GM18858 (cell line): ENCODE results near the gene HSD11B1L.
"Not testable (repeated sequence)": the region's sequence is repeated elsewhere in the genome, so short reads cannot be mapped to it uniquely, and the experiment has no call there.

Experiments used
- ATAC-seq: cut with Tn5 transposase; IDR thresholded peaks from one replicate; pipeline ENCODE4 v1.9.1; 2021; ENCODE audit not compliant: unreplicated experiment

The HSD11B1L gene

DNA sequence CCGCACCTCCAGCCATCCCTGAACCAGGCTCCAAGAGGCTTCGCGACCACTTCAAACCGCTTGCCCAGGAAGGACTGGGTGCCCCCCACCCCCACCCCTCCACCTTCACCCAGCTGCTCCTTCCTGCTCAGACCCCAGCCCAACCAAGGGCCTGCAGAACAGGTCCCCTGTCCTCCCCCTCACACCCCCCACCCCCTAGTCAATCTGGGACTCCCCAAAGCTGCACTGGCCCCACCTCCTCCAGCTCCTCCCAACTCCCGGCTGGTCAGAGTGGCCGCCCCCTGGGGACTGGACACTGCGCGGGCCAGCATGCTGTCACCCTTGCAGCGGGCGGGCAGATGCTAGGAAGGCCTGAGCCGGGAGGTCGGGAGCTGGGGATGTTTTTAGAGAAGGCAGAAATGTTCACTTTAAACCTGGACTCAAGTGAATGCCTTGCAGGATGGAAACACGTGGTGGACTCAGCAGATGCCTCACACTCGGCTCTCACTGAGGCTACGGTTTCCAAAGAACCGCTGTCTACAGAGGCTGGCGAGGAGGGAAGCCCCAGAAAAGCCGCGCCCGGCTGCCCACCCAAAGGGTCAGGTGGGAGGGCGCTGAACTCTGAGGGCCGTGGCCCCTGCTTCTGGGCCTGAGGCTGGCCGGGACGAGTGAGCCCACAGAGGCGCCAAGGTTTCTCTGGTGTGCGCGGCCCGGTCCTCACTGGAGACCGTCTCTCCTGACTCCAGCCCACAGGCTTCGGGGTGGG, 17.2 kb downstream of the HSD11B1L start:
- ATAC-seq, result no peak

DNA sequence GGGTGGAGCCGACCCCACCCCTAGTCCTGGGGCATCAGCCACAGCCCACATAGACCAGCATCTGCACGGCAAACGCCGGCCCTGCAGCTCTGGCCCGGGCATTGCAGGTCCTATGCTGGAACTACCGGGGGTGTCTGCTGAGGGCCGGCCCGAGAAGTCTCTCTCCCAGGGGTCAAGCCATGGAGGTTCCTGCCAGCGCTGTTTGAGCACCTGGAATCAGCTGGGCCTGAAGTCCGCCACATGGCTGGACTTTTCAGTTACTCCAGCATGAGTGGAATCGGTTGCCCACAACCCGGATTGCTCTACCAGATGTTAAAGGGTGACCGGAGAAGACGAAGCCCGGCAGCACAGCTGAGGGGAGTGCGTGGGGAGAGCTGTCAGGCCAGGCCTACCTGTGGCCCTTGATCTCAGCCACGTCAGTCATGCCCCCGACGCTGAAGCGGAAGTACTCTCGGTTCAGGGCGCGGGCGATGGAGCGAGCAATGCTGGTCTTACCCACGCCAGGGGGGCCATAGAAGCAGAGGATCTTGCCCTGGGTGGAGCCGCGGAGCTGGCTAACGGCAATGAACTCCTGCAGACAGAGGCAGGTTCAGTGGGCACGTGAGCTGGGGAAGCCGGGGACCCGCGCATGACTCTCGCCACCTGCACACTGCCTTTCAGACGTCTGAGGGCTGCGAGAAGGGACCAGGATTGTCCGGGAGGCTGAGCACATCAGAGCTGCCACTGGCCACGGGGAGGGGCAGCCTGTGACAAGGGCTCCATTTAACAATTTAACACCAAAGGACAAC, 18.0 kb downstream of the HSD11B1L start:
- no peak for ATAC-seq

GRCh38 chr19:5700455-5701092, 19.7 kb downstream of the HSD11B1L start:
- ATAC-seq, result no peak

GRCh38 chr19:5702053-5702410, 21.2 kb downstream of the HSD11B1L start:
- ATAC-seq, result not testable (repeated sequence)

GRCh38 chr19:5703819-5704818, 23.3 kb downstream of the HSD11B1L start:
- no peak for ATAC-seq

- no peak for ATAC-seq
These were observed 24.7 kb downstream of the HSD11B1L start for GRCh38 chr19:5705552-5705951.

DNA sequence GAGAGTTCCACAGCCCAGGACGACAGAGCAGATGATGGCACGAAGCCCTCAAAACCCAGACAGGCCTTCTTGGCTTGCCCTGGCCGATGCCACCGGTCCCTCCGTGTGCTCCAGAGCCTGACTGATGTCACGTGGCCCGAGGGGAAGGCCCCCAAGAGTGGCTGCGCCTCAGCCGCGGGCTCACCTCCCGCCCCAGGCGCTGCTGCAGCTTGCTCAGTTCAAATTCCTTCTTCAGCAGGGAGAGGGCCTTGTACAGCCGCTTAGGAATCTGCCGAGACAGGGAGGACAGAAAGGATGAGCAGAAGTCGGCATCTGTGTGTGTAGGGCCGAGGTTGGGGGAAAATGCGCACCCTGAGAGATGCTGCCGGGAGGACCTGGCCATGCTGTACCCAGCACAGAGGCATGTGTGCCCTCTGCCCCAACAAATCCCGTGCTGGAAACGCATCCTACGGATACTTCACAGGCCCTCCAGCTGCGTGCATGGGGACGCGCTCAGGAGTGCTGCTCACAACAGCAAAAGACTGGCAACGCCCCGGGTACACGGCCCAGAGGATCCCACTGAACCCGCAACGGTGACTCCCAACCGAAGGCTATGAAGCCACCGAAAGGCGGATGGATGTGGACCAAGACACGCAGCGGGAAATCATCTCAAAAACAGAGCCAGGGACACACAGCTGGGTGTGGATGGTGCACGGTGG, 26.2 kb downstream of the HSD11B1L start:
- no peak for ATAC-seq

- no peak for ATAC-seq
These were observed 27.0 kb downstream of the HSD11B1L start for GRCh38 chr19:5707576-5708575.

DNA sequence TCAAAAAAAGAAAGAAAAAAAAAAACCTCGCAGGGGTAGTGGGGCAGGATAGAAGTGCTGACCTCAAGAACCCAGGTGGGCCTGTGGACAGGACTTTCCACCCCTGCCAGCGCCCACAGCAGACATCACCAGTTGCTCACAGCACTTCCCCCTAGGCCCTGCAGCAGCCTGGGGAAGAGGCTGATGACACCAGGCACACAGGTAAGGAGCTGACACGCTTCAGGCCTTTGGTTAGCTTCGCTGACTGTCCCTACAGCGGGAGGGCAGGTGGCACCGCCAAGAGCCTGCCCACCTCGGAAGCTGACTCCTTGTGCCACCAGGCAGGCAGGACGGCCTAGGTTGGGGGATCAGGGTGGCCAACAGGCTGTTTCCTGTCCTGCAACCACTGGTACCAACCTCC, 30.2 kb downstream of the HSD11B1L start:
- no peak for ATAC-seq

DNA sequence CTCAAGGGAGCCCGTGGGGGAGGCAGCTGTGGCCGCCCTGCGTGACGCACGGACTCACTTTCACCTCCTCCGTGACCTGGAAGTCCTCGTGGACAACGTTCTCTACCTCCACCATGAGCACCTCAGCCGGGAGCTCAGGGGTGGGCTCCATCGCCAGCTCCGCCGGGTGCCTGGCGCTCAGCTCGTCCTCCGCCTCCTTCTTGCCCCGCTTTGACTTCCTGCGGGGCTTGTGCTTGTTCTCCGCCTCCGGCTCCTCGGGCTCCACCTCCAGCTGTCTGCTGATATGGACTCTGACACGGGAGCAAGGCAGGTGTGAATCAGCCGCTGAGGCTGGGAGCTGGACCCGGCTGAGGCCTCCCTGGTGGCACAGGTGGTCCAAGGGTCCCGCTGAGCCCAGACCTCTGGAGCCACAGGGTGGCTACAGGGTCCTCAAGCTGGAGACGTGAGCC, 30.9 kb downstream of the HSD11B1L start:
- ATAC-seq, result no peak

DNA sequence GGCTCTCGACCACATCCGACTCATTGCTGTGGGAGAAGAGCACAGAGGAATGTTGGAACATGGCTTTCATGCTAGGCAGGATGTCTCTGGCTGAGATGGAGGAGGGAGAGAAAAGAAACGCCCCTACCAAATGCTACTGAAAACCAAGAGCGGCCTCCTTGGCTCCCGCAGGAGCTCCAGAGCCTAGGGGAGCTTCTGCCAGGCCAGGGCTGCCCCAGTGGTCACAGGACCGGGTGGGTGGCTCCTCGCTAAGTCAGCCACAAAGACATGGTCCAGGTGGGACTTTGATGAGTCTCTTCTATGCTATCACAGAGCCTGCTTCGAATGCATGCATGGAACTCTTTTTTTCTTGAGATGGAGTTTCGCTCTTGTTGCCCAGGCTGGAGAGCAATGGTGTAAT, 32.4 kb downstream of the HSD11B1L start:
- no peak for ATAC-seq

GRCh38 chr19:5714816-5715215, 34.0 kb downstream of the HSD11B1L start:
- no peak for ATAC-seq

DNA sequence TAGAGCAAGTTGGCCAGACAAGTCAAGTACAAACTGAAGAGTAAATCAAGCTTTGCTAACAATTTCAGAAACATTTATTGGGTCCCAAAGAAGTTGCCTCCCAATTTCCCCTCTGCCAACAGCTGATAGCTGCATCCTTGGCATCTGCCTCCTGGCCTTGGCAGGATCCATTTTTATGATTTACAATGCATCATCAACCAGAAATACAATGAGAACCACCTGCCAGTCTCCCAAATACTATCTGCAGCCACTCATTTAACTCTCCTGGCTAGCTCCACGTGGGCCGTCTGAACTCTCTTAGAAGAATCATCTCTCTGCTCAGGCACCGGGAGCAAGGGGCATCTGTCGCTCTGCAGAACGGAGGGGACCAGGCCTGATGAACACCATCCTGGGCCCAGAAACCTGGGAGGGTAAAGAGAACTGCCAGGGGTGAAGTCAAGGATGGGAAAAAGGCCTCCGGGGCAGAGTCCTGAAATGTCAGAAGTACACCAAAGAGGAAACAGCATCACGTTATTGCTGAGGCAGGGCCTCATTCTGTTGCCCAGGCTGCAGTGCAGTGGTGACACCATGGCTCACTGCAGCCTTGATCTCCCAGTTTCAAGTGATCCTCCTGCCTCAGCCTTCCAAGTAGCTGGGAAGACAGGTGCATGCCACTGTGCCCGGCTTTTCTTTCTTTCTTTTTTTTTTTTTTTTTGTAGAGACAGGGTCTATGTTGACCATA, 36.5 kb downstream of the HSD11B1L start:
- no peak for ATAC-seq

DNA sequence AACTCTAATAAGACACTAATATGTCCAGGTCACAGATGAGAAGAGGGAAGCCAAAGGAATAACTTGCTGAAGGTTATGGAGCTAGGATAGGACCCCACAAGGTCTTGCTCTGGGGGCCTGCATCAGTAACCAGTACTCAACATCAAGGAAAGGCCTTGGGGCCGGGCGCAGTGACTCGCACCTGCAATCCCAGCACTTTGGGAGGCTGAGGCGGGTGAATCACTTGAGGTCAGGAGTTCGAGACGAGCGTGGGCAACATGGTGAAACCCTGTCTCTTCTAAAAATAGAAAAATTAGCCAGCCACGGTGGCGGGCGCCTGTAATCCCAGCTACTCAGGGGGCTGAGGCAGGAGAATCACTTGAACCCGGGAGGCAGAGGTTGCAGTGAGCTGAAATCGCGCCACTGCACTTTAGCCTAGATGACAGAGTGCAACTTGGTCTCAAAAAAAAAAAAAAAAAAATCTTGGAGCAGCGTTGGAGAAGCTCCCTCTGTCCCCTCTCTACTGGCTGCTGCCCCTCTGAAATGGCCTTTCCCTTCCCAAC, 37.3 kb downstream of the HSD11B1L start:
- ATAC-seq, result no peak

- no peak for ATAC-seq
These were observed 37.9 kb downstream of the HSD11B1L start for GRCh38 chr19:5718579-5719273.

- ATAC-seq, result no peak
These were observed 38.6 kb downstream of the HSD11B1L start for GRCh38 chr19:5719274-5719960.
